K562 (cell line): ENCODE measurements around the gene IFT172. TPM values are rescaled to one million over a fixed set of nuclear protein-coding genes. Genes with fewer than 3 reads are reported as not detected.

Source experiments
- ATF1 ChIP-seq, 2 experiments: fragments of 450-650 bp in 1 of 2; IDR thresholded peaks; 2 replicates each; pipeline ENCODE4 v1.6.1; 2016; ENCODE audit warnings: missing compliant biosample characterization in 1 of 2, missing genetic modification characterization in 1 of 2
- CLOCK ChIP-seq: fragments of 250-450 bp; sonication (Bioruptor Pico); IDR thresholded peaks from 2 replicates; pipeline ENCODE4 v1.4.0; 2020; ENCODE audit warnings: mild to moderate bottlenecking, moderate library complexity, borderline replicate concordance
- DACH1 ChIP-seq: fragments of 450-650 bp; IDR thresholded peaks from 2 replicates; pipeline ENCODE4 v1.6.1; 2018; ENCODE audit not compliant: partially characterized antibody
- DIDO1 ChIP-seq: fragments of 450-650 bp; IDR thresholded peaks from 2 replicates; pipeline ENCODE4 v1.6.1; 2016; ENCODE audit warnings: low read depth, missing biosample characterization, missing genetic modification characterization
- ETS1 ChIP-seq: conservative IDR thresholded peaks from 2 replicates; pipeline ENCODE4 v1.6.1; 2011; ENCODE audit warnings: low read depth, mild to moderate bottlenecking, low read length; ENCODE audit not compliant: control insufficient read depth
- MEF2D ChIP-seq: conservative IDR thresholded peaks from 2 replicates; pipeline ENCODE4 v1.6.1; 2016; ENCODE audit warnings: low read depth, missing genetic modification characterization, missing compliant biosample characterization
- NBN ChIP-seq: fragments of 450-650 bp; IDR thresholded peaks from 2 replicates; pipeline ENCODE4 v1.6.1; 2016; ENCODE audit warnings: low read depth, mild to moderate bottlenecking
- OTX1 ChIP-seq: fragments of 450-650 bp; formaldehyde crosslinking; IDR thresholded peaks from 2 replicates; pipeline ENCODE4 v1.4.0; 2022; ENCODE audit warnings: mild to moderate bottlenecking
- PHF21A ChIP-seq: fragments of 450-650 bp; IDR thresholded peaks from 2 replicates; pipeline ENCODE4 v1.6.1; 2017; ENCODE audit warnings: low read depth, borderline replicate concordance
- RAD51 ChIP-seq: fragments of 450-650 bp; IDR thresholded peaks from 2 replicates; pipeline ENCODE4 v1.7.1; 2016; ENCODE audit warnings: low read depth, mild to moderate bottlenecking, borderline replicate concordance
- RCOR1 ChIP-seq, 2 experiments: IDR thresholded peaks; 2 replicates each; pipeline ENCODE4 v1.6.1; 2012; ENCODE audit warnings: low read depth in 2 of 2, low read length in 2 of 2, borderline replicate concordance in 1 of 2, improper control_type of control experiment in 1 of 2
- SIX5 ChIP-seq, 2 experiments: IDR thresholded peaks; 2 replicates each; pipeline ENCODE4 v1.6.1; 2011; ENCODE audit warnings: low read length in 2 of 2, borderline replicate concordance in 1 of 2, low read depth in 1 of 2, mild to moderate bottlenecking in 1 of 2, moderate library complexity in 1 of 2; ENCODE audit not compliant: insufficient read depth in 1 of 2
- TARDBP ChIP-seq: fragments of 450-650 bp; IDR thresholded peaks from 2 replicates; pipeline ENCODE4 v1.6.1; 2016
- XRCC5 ChIP-seq: fragments of 200-400 bp; formaldehyde crosslinking; IDR thresholded peaks from 2 replicates; pipeline ENCODE4 v1.6.1; 2017; ENCODE audit warnings: low read depth, mild to moderate bottlenecking, low read length
- ZNF592 ChIP-seq: fragments of 450-650 bp; IDR thresholded peaks from 2 replicates; pipeline ENCODE4 v1.6.1; 2017; ENCODE audit warnings: antibody characterized with exemption, mild to moderate bottlenecking
- ZNF639 ChIP-seq, 2 experiments: fragments of 200-800 bp in 1 of 2; sonication (Bioruptor generic) in 1 of 2; sonication (generic) in 1 of 2; formaldehyde crosslinking in 1 of 2; IDR thresholded peaks in 1 of 2; conservative IDR thresholded peaks in 1 of 2; 2 replicates each; pipeline versions ENCODE4 v1.5.0 to v1.6.1; 2016 to 2020; ENCODE audit warnings: missing compliant biosample characterization in 1 of 2, missing genetic modification characterization in 1 of 2, missing genetic modification reagents in 1 of 2
- polyA plus RNA-seq, 8 experiments: library from polyadenylated mRNA; depleted of rRNA in 4 of 8; stranded (reverse) in 5 of 8; unstranded in 3 of 8; fragments of >200 nt; fragmentation: Nextera tagmentation in 2 of 8; fragmentation: Illumina TruSeq in 1 of 8; extraction: Ambion mirVana in 2 of 8; extraction: Trizol in 1 of 8; gene quantifications; 2 replicates each; pipeline versions ENCODE4 v1.2.1 to v1.2.3, GENCODE V29; 2011 to 2014; ENCODE audit warnings: inconsistent platforms in 1 of 8, missing spikeins in 1 of 8
- total RNA-seq, 7 experiments: library from RNA; depleted of rRNA in 6 of 7; stranded (reverse); fragments of >200 nt in 6 of 7; fragmentation: Illumina TruSeq in 2 of 7; extraction: Trizol in 2 of 7; gene quantifications; 2 replicates each; pipeline versions ENCODE4 v1.2.1 to v1.2.3, GENCODE V29; 2011 to 2021; ENCODE audit warnings: low replicate concordance in 1 of 7

IFT172 gene
- total and polyA plus RNA-seq, 9 of the 15 experiments (the other 6 are each of a cell fraction or from before 2014, with no cell fraction given) = 5.6 to 19.1 (median 13.5) TPM

- TF ChIP-seq ZNF592 (peak; percentile 84), PHF21A (no peak), NBN (peak; percentile 63; the same call in 1 of the 2 replicates), SIX5 (IDR thresholded peaks at IDR 0.05; ENCODE audit: borderline replicate concordance in 1 of 2, insufficient read depth in 1 of 2, low read depth in 1 of 2, low read length in 2 of 2) (peak; percentile 9 to 30; a peak in 2 of 4 replicates), ZNF639 (CRISPR knock-in tag; conservative IDR thresholded peaks at IDR 0.05 in 1 of 2, IDR thresholded peaks at IDR 0.05 in 1 of 2) (peak in 1 of 2 experiments; percentile 50; a peak in 1 of 4 replicates), CLOCK (CRISPR knock-in tag) (no peak), MEF2D (no peak; the same call in 1 of the 2 replicates), OTX1 (no peak), RAD51 (no peak), XRCC5 (0 out of 2 replicates have a peak, but pooled peaks have one; percentile 14), ATF1 (CRISPR knock-in tag; IDR thresholded peaks at IDR 0.05) (peak; percentile 94), ATF1 (tag; IDR thresholded peaks at IDR 0.05) (peak; percentile 99), ETS1 (peak; percentile 78), TARDBP (no peak), DIDO1 (tag) (peak; percentile 61; the same call in 1 of the 2 replicates), RCOR1 (IDR thresholded peaks at IDR 0.05; ENCODE audit: borderline replicate concordance in 1 of 2, low read depth in 2 of 2, low read length in 2 of 2) (peak in 1 of 2 experiments; percentile 26; a peak in 2 of 4 replicates), DACH1 (no peak)
Observed at GRCh38 chr2:27489498-27490397, at the start of gene IFT172 (continued).
